Activated gamma-delta T cell (primary cell): ENCODE results near the gene CTBP2.

Experiments used
- DNase-seq: peaks from one replicate; lab custom pipeline; 2025; lab: John Stamatoyannopoulos, UW

CTBP2 gene

DNA sequence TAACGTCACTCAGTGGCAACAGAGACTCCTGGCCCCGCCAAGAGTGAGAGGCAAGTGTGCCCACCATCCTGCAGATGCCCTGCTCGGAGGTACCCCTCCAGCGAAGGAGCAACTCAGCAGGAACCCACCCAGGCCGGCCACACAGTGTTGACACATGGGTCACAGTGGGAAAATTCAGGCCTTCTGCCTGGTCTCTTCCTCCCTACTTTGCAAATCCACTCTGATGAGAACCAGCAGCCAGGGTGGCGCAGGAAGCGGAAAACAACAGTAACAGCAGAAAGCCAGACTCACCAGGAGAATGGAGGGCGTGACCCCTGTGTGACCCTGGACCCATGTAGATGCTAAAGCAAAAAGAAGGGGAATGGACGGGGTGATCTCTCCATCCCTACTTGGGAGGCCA, 53.8 kb downstream of the CTBP2 start:
- DNase-seq: no peak

DNA sequence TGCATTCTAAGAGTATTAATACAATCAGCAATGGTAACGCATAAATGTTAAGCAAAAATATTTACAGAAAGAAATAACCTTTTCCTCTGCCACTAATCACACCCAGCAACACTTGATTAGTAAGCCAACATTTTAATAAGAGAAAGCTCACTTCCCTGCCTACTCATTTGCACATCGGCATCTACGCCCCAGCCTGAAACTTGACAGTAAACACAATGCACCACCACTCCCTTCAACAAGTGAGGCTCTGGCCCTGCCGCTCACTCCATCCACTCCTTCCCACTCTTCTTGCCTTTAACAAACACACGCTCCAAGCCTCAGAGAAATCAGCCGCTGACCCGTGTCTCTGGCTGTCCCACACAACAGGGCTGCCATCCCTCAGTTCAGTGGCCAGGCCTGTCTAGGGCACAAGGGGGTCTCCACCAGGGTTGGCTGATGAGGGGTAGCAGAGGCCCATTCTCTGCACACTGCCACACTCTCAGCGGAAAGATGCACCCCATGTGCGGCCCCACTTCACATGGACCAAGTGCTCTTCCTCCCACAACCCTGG, 54.6 kb downstream of the CTBP2 start:
- DNase-seq: no peak

DNA sequence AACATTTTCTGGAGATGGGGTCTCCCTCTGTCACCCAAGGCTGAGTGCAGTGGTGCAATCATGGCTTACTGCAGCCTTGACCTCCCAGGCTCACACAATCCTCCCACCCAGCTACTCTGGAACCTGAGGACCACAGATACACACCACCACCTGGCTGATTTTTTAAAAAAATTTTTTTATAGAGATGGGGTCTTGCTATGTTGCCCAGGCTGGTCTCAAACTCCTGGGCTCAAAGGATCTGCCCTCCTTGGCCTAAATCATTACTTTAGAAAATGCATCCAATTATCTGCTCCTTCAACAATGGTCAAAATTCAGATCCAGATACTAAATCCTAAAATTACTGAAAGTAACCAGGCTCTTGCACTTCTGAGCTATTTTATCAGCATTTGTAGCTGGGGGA, 55.2 kb downstream of the CTBP2 start:
- no peak for DNase-seq

DNA sequence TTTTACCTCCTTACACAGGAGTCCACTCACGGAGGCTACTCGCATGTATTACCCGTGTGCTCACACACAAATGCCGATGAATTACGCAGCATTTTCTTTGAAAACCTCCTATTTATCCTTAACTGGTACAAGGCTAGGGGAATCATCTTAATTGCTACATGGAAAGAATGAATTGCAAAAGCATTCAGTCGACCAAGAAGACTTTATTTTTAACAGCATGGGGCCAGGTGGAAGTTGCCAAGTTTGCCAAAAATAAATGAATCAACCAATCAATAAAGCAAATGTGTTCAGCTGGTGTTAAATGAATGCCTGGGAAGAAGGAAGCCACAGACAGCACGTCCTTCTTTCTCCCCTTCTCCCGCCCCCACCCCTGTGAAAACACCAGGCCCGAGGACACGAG, 55.8 kb downstream of the CTBP2 start:
- no peak for DNase-seq

DNA sequence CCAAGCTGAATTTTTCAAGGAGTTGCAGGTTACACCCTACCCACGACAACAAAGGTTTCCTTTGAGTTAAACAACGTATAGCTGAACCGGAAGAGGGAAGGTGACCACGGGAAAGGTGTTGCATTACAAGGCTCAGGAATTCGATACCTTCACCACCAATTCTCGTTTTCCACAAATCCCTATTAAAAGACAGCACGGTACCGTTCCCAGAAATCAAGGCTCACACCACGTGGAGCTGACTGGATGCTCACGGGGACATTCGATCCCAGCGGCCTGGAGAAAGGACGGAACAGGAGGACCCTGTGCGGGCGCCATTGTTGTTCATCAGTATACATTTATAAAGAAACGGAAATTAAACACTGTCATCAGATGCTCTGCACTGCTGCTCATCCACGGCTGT, 56.4 kb downstream of the CTBP2 start:
- DNase-seq: no peak

DNA sequence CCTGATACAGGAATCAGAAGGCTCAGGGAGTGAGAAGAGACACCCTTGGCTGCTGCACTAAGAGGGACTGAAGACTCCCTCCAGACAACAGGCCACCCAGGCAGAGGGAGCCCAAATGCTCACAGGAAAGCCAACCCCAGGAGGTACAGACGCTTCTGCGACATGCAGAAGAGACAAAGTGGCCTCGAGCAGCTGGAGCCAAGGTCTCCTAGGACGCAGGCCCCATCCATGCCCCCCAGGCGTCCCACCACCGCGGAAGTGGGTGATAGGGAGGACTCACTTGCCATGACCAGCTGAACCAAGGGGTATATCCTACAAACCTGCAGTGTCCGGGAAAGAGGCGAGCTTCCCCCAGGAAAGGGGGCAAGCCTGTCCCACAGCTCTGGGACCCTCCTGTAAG, 56.9 kb downstream of the CTBP2 start:
- DNase-seq: no peak

DNA sequence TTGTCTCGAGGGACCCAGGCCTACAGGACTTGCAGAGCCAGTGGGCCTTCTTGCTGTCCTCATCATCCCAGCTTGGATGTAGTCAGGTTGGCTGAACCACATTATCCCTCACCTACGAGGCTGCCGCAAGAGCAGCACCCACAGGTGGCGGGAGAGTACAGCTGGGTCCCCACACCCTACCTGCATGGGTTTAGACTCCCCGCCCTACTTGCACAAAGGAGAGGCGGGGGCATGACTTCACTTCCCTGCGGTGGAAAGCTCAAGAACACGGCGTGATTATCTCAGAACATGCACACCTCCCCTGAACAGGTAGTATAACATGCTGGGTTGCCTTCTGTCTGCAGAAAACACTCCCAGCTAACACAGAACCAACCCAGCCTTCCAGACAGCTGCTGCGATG, 57.5 kb downstream of the CTBP2 start:
- no peak for DNase-seq

DNA sequence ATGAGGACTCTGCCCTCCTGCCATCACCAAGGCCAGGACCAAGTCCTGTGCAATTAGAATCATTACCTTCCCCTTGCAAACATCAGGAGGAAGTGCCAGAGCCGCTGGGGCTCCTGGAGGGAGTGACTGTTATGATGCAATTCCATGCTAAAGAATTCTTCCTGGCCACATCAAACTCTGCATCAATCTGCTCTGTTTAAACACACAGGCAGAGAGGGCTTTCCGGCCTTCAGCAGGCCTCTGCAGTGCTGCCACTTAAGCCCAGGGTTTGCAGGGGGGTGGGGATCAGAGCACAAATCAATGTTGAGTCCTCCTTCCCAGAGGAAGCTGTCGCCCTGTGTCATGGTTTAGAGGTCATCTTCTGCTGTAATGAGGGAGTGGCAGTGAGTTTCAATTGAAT, 58.1 kb downstream of the CTBP2 start:
- DNase-seq: no peak

DNA sequence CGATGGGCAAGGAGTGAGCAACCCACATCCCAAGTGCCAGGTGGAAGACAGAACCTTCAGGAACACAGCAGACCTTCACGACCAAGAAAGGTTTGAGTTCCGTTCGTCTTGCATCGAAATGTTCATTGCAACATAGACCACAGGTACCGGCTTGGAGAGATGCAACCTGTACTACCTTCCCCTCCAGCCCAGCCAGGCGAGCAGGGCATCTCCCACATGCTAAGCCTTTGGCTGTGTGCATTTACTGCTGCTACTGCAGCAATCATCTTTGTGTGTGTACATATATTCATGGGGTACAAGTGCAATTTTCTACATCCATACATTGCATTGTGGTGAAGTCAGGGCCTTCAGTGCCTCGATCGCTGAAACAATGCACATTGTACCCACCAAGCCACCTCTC, 58.8 kb downstream of the CTBP2 start:
- no peak for DNase-seq

DNA sequence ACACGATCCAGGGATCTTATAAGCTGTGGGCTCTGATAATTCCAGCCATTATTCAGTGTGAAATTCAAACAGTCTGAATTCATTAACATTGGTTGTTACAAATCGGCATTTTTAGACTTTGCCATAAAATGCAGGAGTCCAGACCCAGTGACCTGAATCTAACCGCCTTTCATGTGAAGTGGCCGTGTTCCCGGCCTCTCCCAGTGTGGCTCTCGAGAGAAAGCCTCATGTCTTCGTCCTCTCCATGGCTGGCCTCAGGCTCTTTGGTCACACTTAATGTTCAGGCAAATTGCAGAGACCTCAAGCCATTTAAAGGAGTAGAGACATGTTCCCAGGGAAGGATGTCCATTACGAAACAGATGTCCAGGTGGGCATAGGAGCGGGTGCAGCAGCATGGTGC, 59.3 kb downstream of the CTBP2 start:
- DNase-seq: no peak

DNA sequence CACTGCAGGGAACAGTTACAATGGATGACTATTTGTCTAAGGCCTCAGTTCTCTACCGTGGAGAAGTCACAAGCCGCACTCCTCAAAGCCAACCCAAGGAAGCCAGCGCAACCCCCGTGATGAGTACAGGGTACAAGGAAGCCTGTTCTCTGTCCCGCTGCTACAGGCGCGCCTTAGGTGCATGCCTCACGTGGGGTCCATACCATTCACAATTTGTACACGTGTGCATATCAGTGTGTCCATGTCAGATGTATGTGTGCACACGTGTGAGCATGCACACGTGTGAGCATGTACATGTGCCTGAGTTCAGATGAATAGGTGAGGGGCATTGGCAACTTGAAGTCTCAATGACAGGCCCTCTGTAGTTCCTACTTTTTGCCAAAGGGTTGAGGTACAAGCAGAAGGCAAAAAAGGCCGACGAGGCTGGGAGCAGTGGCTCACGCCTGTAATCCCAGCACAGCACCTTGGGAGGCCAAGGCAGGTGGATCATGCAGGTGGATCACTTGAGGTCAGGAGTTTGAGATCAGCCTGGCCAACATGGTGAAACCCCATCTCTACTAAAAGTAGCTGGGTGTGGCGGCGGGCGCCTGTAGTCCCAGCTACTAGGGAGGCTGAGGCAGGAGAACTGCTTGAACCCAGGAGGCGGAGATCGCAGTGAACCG, 62.8 kb downstream of the CTBP2 start:
- no peak for DNase-seq

DNA sequence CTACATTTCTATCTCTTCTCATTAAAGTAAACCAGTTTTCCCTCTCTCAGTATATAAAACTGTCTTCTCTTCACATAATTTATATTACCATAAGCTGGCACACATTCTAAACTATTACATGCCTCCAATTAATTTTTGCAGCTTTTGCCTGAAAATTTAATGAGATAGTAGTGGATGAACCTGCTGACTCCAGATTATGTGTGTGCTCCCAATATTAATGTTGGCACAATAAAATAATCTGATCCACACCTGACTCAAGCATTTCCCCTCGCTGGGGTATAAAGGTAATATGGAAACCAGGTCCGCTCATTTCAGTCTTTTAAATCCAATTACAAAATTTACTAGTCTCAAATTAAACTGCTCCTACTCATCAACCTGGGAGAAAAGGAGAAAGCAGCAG, 63.4 kb downstream of the CTBP2 start:
- DNase-seq: no peak

DNA sequence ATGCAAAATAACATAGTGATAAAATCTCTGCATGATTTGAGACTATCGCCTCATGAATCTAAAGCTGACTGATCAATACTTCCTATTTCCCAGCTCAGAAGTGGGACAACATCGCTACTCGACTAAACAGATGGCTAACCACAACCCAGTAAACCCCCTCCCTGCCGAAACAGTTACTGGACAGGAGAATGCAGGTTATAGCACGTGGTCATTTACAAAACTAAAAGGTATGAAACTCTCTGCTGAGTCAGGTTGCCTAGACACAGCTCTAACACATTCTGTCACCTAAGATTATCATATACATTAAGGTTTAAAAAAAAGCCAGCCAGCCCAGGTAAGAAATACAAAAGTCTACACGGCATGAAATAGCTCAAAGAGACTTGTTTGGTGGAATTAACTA, 64.0 kb downstream of the CTBP2 start:
- no peak for DNase-seq

DNA sequence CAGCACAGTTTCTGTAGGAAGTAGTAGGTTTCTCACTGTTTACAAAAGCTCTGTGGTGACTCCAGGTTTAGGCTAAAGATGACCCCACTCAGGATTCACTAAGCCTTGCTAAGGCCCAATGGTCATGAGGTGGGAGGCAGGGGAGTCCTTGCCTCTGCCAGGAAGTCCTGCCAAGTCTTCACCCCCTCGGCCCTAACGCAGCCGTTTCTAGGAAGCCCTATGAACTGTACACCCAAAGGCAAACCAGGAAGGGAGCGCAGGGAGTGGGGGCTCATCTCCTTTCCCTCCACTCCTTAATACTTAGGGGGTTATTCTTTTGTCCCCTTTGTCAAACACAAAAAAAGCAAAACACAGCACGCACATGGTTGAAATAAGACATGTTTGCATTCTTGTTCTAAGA, 64.6 kb downstream of the CTBP2 start:
- no peak for DNase-seq

DNA sequence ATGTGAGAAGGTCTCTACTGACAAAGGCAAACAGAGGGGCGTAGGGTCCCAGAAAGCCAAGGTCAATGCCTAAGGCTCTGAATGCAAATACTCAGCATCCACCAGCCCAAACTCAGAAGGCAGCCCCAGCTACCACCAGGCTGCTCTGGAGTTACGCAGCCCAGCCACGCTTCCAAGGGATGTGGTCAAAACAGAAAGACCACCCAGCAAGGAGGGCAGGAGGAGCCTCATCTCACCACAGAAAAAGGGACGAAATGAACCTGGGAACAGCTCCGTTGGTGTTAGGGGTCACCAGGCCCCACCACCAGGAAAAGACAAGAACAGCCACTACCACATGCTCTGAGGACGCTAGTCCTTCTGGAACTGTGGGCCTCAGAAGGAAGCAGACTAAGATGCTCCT, 65.1 kb downstream of the CTBP2 start:
- DNase-seq: no peak

DNA sequence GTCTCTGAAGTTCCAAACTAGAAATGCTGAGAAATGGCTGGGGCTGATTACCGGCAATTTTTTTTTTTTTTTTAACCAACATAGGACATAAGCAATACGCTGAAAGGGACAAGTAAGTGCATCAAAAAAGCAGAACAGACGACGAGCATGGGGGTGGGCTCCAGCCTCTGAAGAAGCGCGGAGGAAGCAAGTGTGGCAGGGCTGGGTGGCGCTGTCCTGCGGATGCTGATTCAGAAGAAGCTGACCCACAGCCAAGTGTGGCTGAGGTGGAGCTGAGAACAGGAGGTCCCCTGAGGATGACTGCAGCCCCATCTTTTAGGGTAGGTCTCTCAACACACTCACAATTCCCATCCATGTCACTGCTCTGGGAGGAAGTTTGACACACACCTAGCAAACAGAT, 65.6 kb downstream of the CTBP2 start:
- DNase-seq: no peak

DNA sequence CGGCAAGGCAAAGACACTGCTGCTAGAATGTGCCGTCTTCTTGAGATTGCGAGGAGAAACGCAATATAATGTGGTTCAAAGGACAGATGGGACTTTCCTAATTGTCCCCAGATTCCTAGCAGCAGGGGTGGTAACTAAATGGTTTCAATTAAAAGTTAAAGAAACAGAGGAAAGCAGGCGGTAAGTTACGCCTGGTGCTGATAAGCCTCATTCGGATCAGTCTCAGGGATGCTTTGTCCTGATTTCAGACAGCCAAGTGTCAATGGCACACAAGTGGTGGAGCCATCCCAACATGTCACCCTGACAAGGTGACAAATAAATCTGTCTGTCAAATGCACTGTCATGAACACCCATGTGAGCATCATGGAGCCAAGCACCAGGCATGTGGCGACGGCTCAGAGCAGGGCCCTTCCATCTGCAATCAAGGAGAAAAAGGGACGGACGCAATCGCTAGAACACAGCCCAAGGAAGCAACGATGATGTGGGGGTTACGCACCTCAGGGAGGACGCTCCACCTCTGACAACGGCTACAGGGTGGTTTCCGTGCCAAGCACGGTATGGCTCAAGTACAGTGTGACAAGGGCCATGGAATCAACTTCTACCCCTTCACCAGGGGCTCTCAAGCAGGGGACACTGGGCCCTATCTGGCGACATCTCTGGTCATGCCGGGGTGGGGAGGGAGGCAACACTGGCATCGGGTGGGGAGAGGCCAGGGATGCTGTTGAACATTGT, 66.2 kb downstream of the CTBP2 start:
- no peak for DNase-seq

DNA sequence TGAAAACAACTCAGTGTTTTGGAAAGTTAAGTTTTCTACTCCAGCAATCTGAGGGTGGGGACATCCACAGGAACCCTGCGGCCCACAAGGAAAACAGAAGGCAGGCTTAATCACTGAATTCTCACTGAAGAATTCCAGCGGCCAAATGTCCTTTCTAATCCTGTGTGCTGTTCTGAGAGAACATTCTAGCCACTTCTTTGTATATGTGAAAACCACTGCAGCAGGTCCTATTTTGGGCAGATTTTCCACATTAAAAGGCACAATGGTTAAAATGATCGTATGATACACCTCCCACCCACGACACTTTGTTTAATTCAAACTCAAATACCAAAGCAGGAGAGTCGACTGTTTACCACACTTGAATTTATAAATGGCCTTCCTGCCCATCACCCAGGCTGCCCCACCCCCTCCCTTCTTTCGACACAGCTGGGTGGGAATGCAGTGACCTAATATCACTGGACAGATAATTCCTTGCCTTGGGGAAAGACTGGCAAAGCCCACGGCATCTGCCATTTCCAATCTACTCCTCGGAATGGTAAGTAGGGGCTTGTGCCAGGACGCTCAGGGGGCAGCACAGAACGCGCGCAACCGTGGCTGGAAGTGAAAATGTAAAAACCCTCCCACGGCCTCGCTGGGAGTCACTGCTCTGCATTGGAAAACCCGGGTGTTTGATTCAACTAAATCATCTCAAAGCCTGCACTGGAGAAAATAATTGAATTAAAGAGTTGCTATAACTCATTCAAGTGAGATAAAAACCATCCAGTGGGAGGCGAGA, 67.0 kb downstream of the CTBP2 start:
- no peak for DNase-seq

DNA sequence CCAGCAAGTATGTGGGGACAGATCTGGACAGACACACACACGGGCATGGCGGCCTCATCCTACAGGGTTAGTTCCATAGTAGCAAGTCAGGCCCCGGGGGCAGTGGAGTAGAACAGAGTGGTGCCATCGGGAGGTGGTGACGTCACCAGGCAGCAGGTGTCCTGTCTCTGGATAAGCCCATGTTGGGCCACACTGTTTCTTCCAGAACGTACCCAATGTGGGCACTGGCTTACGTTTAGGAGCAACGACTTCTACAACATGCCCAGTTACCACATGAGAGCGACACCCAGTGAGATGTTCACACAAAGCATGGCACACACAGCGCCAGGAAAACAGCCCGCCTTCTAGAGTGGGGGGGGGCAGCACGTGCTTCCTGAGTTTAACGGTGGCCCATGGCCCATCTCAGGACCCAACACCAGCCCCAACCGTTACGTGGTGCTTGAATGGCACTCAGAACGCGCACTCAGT, 67.8 kb downstream of the CTBP2 start:
- DNase-seq: no peak

DNA sequence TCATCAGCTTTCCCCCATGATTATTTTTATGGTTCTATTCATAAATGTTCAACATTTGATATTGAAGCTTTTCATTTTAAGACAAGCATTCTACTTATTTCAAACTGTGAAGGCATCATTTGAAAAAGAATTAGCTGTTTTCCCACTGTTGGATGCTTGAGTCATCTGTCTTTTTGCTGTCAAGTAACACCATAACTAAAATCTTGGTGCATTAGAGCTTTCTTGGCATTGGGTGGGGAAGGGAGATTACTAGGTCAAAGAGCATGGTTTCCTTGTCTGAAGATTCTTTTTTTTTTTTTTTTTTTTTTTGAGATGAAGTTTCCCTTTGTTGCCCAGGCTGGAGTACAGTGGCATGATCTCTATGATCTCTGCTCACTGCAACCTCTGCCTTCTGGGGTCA, 68.5 kb downstream of the CTBP2 start:
- DNase-seq: no peak

DNA sequence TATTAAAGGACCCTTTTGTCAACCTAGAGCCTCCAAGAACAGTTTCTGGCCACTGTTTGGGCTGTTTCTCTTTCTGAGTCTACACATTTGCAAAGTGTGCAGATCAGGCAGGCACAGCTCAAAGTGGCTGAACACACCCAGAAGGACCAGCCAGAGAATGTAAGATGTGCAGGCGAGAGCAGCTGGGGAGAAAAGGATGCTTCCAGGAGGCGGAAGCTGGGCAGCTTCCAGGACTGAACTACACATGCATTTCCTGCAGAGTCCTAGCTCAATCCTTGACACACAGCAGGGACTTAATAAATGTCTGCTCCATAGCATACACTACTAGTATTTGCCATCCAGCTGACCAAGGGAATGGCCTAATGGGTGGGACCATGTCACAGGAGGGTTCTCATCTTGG, 70.9 kb downstream of the CTBP2 start:
- no peak for DNase-seq

DNA sequence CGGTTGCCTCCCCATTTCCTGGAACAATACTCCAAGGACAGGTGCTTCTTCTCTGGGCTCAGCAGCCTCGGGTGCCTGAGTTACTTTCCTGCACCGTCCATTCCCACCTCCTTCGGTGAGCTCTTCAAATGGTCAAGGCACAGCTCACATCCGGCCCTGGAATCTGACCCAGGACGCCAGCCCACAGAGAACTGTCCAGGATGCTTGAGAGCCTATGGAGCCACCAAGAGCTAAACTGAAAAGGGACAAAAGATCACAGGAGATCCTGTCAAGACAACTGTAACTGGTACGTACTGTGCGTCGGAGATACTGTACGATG, 72.5 kb downstream of the CTBP2 start:
- DNase-seq: no peak
